H1 (cell line): ENCODE measurements around the gene RTEL1. TPM values are rescaled to one million over a fixed set of nuclear protein-coding genes. Genes with fewer than 3 reads are reported as not detected.
A peak's percentile ranks its signal among the peaks of the same experiment; 100 is the strongest.

ENCODE experiments used
- ASH2L ChIP-seq: fragments of 200-600, 300-600 bp; sonication (generic); IDR thresholded peaks from one replicate; pipeline ENCODE4 v1.7.1; 2017; ENCODE audit warnings: low read length
- ATF2 ChIP-seq: IDR thresholded peaks from 2 replicates; pipeline ENCODE4 v1.6.1; 2012; ENCODE audit warnings: low read length, inconsistent platforms
- BRCA1 ChIP-seq: IDR thresholded peaks from 2 replicates; pipeline ENCODE4 v1.6.1; 2012; ENCODE audit warnings: low read depth, low read length, improper control_type of control experiment
- CBX8 ChIP-seq: fragments of 300-800, 300-1000 bp; sonication (generic); IDR thresholded peaks from 2 replicates; pipeline ENCODE4 v1.7.1; 2016; ENCODE audit warnings: low read depth, low read length, borderline replicate concordance
- CTCF ChIP-seq, 3 experiments: IDR thresholded peaks; 1 replicate in 2 of 3; 2 replicates in 1 of 3; pipeline versions ENCODE4 v1.5.1 to v1.6.1; 2011; ENCODE audit warnings: low read length in 3 of 3, mild to moderate bottlenecking in 3 of 3, inconsistent platforms in 2 of 3, low read depth in 1 of 3, moderate library complexity in 1 of 3; ENCODE audit not compliant: insufficient read depth in 1 of 3; ENCODE audit errors: control extremely low read depth in 1 of 3
- E2F6 ChIP-seq: IDR thresholded peaks from 2 replicates; pipeline ENCODE4 v1.6.1; 2012; ENCODE audit warnings: inconsistent platforms
- EGR1 ChIP-seq: IDR thresholded peaks from 2 replicates; pipeline ENCODE4 v1.6.1; 2011; ENCODE audit warnings: low read depth, low read length, borderline replicate concordance
- EP300 ChIP-seq, 2 experiments: IDR thresholded peaks; 1 replicate in 1 of 2; 2 replicates in 1 of 2; pipeline ENCODE4 v1.6.1; 2011 to 2012; ENCODE audit warnings: low read depth in 2 of 2, low read length in 2 of 2, mild to moderate bottlenecking in 2 of 2, borderline replicate concordance in 1 of 2, inconsistent platforms in 1 of 2, moderate library complexity in 1 of 2
- GTF2F1 ChIP-seq: IDR thresholded peaks from 2 replicates; pipeline ENCODE4 v1.6.1; 2012; ENCODE audit warnings: low read depth, low read length, improper control_type of control experiment, borderline replicate concordance
- HDAC2 ChIP-seq, 2 experiments: fragments of 300-600 bp in 1 of 2; sonication (generic) in 1 of 2; IDR thresholded peaks; 2 replicates each; pipeline ENCODE4 v1.6.1; 2011 to 2012; ENCODE audit warnings: low read depth in 2 of 2, low read length in 2 of 2, mild to moderate bottlenecking in 2 of 2, moderate library complexity in 2 of 2, borderline replicate concordance in 1 of 2, inconsistent platforms in 1 of 2
- HDAC6 ChIP-seq: IDR thresholded peaks from one replicate; pipeline ENCODE4 v1.7.1; 2012; ENCODE audit warnings: low read depth, mild to moderate bottlenecking, inconsistent platforms, low read length, moderate library complexity
- JUN ChIP-seq: IDR thresholded peaks from 2 replicates; pipeline ENCODE4 v1.6.1; 2011; ENCODE audit warnings: low read depth, mild to moderate bottlenecking, improper control_type of control experiment, low read length
- POLR2AphosphoS5 ChIP-seq: IDR thresholded peaks from 2 replicates; pipeline ENCODE4 v1.6.1; 2011; ENCODE audit warnings: low read depth, low read length
- RXRA ChIP-seq: IDR thresholded peaks from 2 replicates; pipeline ENCODE4 v1.6.1; 2011; ENCODE audit warnings: low read depth, mild to moderate bottlenecking, low read length, moderate library complexity; ENCODE audit not compliant: insufficient read depth
- SIN3A ChIP-seq, 2 experiments: IDR thresholded peaks in 1 of 2; conservative IDR thresholded peaks in 1 of 2; 2 replicates each; pipeline ENCODE4 v1.6.1; 2011 to 2012; ENCODE audit warnings: low read length in 2 of 2, improper control_type of control experiment in 1 of 2, low read depth in 1 of 2, mild to moderate bottlenecking in 1 of 2
- SP4 ChIP-seq: IDR thresholded peaks from 2 replicates; pipeline ENCODE4 v1.6.1; 2012; ENCODE audit warnings: low read length, inconsistent platforms
- TBP ChIP-seq: IDR thresholded peaks from 2 replicates; pipeline ENCODE4 v1.6.1; 2011; ENCODE audit warnings: low read depth, low read length, improper control_type of control experiment
- TEAD4 ChIP-seq: IDR thresholded peaks from 2 replicates; pipeline ENCODE4 v1.6.1; 2012; ENCODE audit warnings: low read depth, low read length, inconsistent platforms, mixed read lengths
- USF2 ChIP-seq: IDR thresholded peaks from 2 replicates; pipeline ENCODE4 v1.6.1; 2011; ENCODE audit warnings: low read length, improper control_type of control experiment
- polyA plus RNA-seq, 7 experiments: library from polyadenylated mRNA; depleted of rRNA in 3 of 7; stranded (reverse) in 5 of 7; unstranded in 2 of 7; fragments of >200 nt in 5 of 7; fragments of 200-250 nt in 2 of 7; gene quantifications; 1 replicate in 5 of 7; 2 replicates in 1 of 7; 4 replicates in 1 of 7; pipeline versions ENCODE4 v1.2.1 to v1.2.3, GENCODE V29; 2011 to 2013; ENCODE audit warnings: missing spikeins in 2 of 7, mixed read lengths in 2 of 7
- total RNA-seq: library from RNA; stranded (reverse); fragmentation: NEBNext Ultra II Directional; extraction: Animal tissue kit (Norgen Biotek cat#: 25700); gene quantifications from 2 replicates; pipeline ENCODE4 v1.2.1, GENCODE V29; 2021

Gene RTEL1
- total and polyA plus RNA-seq, 2 of the 8 experiments (the other 6 are each of a cell fraction or from before 2014, with no cell fraction given), result 16.2 to 37.1 TPM

- TF ChIP-seq CTCF (IDR thresholded peaks at IDR 0.05; ENCODE audit: control extremely low read depth in 1 of 3, insufficient read depth in 1 of 3, low read depth in 1 of 3, low read length in 3 of 3), result no peak
- TF ChIP-seq E2F6, result 0 out of 2 replicates have a peak, but pooled peaks have one; percentile 19
- no peak for TF ChIP-seq GTF2F1
- TF ChIP-seq ASH2L, result no peak
- no peak for TF ChIP-seq CBX8
- no peak for TF ChIP-seq JUN
- no peak for TF ChIP-seq USF2
- TF ChIP-seq HDAC2 (IDR thresholded peaks at IDR 0.05; ENCODE audit: borderline replicate concordance in 1 of 2, low read depth in 2 of 2, low read length in 2 of 2), result peak in 1 of 2 experiments; percentile 43; a peak in 1 of 4 replicates
- no peak for TF ChIP-seq RXRA
- TF ChIP-seq TEAD4, result no peak
- no peak for TF ChIP-seq EP300 (IDR thresholded peaks at IDR 0.05; ENCODE audit: borderline replicate concordance in 1 of 2, low read depth in 2 of 2, low read length in 2 of 2)
- TF ChIP-seq TBP, result no peak
- no peak for TF ChIP-seq EGR1
- TF ChIP-seq BRCA1, result no peak
- TF ChIP-seq SIN3A (conservative IDR thresholded peaks at IDR 0.05 in 1 of 2, IDR thresholded peaks at IDR 0.05 in 1 of 2; ENCODE audit: low read depth in 1 of 2, low read length in 2 of 2), result peak in 1 of 2 experiments; percentile 47; a peak in 1 of 4 replicates
- no peak for TF ChIP-seq SP4
- TF ChIP-seq ATF2, result no peak
- no peak for TF ChIP-seq HDAC6
- TF ChIP-seq POLR2AphosphoS5, result no peak
- TF ChIP-seq, all 59 proteins: peak for 4
These were observed 80.6 kb downstream of the RTEL1 start (continued) for GRCh38 chr20:63738687-63739129.
